Measurements from ENCODE around the gene ABCC3.

- TF ChIP-seq CTCF (conservative IDR thresholded peaks at IDR 0.05) (no peak), ZFX (IDR thresholded peaks at IDR 0.05) (no peak)
Measured at GRCh38 chr17:50687200-50688066, 52.8 kb downstream of the ABCC3 start.
